ENCODE results near the gene SAG. TPM values are rescaled to one million over a fixed set of nuclear protein-coding genes. Genes with fewer than 3 reads are reported as not detected.
A peak's percentile ranks its signal among the peaks of the same experiment; 100 is the strongest.

Gene SAG
- polyA plus RNA-seq, 12 donors, result 0.04 to 0.27 (median 0.07) TPM; not detected in 3

DNA sequence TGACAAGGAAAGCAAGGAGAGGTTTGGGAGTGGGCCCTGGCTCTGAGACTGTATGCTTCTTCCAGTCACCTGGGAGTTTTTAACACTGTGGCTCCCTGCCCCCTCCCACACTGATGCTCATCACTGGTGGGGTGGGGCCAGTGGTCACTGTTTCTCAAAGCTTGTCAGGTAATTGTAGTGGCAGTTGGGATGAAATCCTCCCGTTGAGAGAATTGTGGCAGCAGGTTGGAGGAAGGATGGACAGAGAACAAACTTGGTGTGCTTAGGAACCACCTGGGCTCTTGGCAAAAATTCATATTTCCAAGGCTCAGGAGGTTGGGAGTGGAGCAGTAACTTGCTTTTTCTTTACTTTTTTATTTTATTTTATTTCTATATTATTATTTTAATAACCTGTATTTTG is 71.8 kb downstream of the SAG start:
- no peak for DNase-seq

DNA sequence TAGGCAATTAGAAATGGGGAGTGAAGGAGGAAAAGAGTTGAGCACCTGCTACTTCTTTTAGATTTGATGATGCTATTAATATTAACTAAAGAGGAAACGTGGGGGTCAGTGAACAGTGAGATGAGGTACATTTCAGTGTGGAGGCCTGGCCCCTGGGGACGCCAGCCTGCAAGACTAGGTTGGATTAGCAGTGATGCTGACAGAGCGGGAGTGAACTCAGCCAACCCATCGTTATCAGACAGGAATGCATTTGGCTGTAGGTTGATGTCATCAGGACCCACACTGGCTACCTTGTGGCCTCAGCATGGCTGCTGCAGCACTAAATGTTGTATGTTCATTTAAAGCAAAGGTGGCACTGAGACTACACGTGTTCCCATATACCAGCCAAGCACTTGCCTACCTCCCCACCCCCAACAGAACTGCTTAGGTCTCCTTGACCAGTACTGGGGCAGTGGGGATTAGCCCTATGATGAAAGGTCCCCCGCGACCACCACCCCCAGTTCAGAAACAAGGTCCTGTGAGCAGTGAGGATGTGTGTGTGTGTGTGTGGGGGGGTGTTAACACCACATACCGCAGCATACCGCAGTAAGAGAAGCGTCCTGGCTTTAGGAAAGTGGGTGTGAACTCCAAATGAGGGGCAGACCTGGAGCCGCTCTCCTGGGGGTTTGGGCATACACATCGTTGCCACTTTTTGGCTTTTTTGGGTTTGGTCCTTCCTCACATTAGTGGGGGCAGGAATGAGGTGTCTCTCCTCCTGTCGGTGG is 72.7 kb downstream of the SAG start:
- DNase-seq, result no peak

DNA sequence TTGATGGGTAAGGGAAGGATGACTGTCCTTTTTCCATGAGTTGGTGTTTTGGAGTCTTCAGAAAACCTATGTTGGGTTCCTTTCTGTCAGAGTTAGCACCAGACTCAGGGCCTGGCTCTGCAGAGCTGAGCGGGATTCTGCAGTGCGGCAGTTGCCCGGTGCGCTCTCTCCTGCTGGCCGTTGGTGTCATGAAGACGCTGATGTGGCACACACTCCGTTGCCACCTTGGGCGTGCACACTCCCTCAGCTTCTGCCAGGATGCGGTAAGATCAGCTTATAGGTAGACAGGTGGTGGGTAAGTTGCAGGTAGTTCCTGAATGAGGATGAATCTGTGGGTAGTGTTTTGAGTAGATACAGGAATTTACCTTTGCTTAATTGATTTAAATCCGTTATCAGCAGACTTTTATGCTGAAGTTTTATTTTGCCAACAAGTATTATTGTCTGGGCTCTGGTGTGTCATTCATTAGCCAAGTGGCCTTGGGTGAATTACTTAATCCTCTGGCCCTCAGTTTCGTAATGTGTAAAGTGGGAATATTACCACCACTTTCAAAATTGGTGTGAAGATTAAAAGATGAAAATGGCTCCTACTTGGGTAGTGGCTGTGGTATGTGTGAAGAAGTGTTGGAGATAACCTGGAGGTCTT is 73.5 kb downstream of the SAG start:
- DNase-seq, result no peak

DNA sequence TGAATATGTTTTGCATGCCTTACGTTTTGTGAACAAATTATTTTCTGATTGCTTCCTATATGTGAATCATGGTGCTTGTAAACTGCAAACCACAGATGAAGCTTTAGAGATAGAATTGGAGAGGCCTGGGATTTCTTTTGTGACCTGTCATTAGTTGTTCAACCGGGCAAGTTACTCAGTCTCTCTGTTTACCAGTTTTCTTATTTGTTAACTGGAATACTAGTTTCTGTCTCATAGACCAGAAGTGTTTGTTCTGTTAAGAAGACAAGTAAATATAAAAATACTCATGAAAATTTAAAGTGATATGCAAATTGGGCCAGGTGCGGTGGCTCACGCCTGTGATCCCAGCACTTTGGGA is 74.0 kb downstream of the SAG start:
- no peak for DNase-seq

DNA sequence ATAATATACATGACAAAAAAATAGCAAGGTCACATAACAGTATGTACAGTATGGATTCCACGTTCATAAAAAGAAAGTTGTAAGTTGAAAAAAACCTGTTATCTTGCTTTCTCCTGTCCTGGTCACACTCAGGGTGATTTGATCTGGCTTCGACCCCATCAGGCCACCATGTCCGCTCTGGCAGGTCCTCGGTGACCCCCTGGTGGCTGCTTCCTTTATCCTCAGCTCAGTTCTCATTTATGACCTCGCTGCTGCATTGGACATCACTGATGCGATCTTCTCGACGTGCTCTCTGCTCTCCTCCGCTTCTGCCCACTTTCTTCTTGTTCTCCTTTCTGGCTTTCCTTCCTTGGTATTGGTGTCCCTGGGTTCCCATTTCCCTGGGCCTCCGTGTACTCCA is 76.4 kb downstream of the SAG start:
- DNase-seq, result no peak

DNA sequence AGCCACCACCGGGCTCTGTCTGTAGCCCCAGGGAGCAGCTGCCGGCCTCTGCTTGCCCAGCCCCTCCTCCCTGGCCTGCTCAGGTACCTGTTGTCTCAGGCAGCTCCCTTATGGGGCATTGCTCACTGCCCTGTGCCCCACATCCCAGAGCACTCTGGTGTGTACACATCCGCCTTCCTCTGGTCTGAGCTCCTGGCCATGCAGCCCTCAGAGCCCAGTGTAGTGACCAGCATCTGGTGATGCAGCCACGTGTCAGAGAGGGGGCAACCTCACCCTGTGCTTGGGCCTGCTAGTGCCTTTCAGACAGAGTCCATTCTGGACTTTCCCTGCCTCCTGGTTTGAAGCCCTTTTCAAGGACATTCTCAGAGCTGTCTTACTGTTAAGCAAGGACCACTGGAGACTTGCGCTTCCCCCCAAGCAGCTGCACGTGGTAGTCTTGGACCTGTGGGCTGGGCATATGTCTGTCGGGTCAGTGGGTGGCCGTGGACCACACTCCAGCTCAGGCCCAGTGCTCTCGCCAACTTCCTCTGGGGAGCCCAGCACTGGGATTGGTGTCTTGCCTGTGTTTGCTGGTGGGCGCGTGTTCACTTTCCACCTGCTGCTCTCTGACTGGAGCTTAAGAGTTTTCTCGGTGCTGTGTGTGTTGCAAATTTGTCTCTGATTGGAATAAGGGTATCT is 77.3 kb downstream of the SAG start:
- DNase-seq, result no peak

DNA sequence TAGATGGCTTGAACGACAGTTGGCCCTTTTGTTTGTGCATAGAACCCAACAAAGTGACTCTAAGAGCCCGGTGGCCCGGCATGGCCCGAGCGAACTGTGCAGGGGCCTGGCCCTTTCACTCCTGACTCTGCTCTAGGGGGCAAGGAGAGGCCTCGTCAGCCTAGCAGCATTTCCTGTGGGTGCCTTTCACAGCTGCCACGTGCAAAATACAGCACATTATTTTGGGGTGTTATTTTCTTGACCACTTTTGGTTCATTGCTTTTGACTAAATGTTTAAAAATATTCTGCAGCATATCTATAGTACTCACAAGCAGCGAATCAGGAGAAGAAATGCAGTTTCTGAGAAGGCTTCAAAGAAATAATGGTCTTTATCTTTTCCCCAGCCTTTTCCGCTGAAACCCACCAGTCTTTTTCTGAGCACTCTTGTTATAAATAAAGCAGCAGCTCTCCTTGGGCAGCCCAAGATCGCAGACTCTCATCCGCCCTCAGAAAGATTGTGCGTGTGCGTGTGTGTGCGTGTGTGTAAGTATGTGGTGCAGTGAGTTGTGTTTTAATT is 78.0 kb downstream of the SAG start:
- DNase-seq, result no peak

DNA sequence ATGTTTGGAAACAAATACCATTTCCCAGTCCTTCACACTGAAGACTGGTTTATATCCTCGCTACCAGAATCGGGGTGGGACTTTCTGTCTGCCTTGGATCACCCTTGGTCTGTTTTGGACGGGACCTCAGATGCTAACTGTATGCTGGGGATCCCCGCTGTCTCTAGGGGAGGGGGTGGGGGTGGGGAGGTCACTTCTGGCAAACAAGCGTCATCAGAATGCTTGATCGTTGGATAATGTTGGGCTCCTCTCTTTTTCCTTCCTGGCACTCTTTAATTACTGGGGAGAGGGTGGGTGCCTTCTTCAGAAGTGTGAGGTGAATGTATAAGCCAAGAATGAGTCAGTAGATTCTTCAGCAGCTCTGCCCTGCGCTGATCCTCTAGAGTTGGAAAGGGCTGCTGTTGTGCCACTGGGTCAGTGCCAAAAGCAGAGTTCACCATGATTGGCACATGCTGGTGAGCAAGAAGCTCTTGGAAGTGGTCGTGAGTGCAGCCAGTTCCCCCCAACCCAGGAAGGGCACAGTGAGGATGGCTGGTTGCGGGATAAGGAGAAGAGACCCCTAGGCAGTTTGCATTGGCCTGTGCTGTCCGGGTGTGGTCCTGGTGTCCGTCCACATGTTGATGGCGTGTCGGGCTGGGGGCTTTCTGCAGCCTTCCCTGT is 78.9 kb downstream of the SAG start:
- DNase-seq, result peak; percentile 25

DNA sequence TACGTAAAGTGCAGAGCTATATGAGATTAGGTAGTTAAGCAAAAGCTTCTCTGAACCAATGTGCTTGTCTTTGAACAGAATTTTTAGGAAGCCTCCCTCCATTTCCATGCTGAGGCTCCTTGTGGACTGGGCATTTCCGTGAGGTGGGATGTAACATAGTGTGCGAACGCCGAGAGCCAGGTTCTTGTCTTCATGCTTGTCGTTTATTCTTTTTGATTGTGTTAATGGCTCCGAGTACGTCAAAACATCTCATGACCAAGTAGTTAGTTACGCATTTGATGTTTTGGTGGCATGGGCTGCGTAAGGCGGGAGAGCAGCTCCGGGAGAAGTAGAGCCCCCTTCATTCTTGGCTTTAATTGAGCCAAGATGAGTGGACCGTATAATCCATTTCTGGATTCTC is 79.6 kb downstream of the SAG start:
- DNase-seq, result no peak

DNA sequence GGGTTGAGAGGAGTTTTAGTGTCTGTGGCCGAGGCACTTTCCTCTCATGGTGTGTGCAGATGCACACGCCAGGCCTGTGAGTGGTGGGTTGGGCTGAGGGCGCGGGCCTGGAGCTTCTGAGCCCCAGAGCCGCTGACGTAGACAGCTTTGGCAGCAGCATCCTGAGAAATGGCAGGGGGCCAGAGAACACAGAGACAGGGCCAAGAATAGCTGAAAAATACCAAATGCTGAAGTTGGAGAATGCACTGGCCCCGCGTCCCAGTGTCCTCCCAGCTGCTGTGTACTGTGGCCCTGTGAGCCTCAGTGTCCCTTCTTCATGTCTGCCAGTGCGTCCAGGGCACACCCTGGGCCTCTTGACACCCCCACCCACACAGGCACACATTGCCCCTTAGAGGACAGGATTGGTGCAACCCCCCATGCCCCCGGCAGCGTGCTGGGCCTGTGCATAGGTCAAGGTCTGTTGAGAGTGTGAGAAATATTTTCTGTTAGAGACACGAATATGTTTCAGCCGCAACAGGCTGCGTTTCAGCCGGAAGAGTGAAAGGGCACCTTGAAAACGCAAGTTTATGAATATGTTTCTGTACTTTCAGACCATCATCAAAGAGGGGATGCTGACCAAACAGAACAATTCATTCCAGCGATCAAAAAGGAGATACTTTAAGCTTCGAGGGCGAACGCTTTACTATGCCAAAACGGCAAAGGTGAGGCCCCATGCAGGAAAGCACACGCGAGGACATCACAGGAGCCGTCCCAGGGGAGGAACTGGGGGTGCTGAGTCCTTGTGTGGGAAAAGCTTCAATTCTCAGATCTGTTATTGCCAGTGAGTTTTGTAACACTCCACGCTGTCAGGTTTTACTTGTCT is 80.3 kb downstream of the SAG start:
- peak; percentile 98 for DNase-seq

DNA sequence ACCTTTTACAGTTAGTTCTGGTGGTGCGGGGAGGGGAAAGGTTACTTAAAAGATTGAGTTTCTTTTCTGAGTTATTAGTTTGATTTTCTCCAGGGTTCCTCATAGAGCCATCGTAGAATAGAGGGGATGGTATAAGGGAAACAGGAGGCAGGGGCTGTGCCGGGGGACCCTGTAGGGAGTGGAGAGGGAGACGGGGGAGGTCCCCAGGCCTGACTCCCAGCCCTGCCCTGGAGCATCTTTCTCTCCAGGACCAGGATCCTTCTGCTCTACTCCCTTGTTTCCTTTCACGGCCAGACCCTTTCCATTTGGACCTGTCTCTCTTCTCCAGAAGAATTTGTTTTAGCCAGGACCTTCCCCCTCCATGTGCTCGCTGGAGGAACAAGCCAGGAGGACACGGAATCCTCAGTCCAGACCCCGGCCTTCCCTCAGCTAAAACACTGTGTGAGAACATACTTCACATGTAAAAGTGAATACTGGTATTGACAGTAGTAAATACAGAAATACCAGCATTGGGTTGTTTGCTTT is 82.0 kb downstream of the SAG start:
- DNase-seq, result no peak

DNA sequence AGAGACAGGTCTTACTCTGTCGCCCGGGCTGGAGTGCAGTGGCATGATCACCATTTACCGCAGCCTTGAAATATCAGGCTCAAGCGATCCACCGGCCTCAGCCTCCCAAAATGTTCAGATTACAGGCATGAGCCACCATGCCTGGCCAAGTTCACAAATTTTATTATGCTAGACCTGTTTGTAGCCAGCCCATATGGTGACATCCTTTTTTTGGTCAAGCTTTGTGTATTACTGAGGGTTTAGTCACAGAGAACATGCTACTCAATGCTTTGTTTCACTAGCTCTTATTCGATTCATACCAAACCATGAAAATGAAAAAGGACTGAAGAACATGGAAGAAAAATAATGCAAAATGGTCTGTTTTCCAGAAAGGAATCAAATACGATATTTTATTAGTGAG is 88.1 kb downstream of the SAG start:
- no peak for DNase-seq

Other genes starting within 250 kb of the SAG start
- gene INPP5D, start 247.5 kb upstream of the SAG start, polyA plus RNA-seq (ENCODE audit: insufficient read length in 12 of 12), result 10 to 100 TPM in 2 of 12 donors, 1 to 10 TPM in 9, not detected in 1; 5.0 to 26.1 (median 7.1) TPM
- 10 to 100 TPM in 10 of 12 donors, 1 to 10 TPM in 1, not detected in 1; 7.8 to 19.6 (median 16.7) TPM for gene ATG16L1, start 56.1 kb upstream of the SAG start, polyA plus RNA-seq (ENCODE audit: insufficient read length in 12 of 12)
- 10 to 100 TPM in 11 of 12 donors, not detected in 1; 20.4 to 33.3 (median 25.0) TPM for gene DGKD, start 46.7 kb downstream of the SAG start, polyA plus RNA-seq (ENCODE audit: insufficient read length in 12 of 12)